ENCODE results near the gene SOBP. TPM values are rescaled to one million over a fixed set of nuclear protein-coding genes. Genes with fewer than 3 reads are reported as not detected.
A peak's percentile ranks its signal among the peaks of the same experiment; 100 is the strongest.

Gene SOBP
- total and polyA plus RNA-seq, 4 donors = 24.0 to 44.6 (median 37.0) TPM

- no peak overlapping the region for H3K27ac ChIP-seq (ENCODE audit: low read depth, low read length)
- H3K9me3 ChIP-seq (ENCODE audit: control insufficient read depth, insufficient read depth, low read length) = no peaks in the 10 kb centered on the region
- H3K4me3 ChIP-seq (ENCODE audit: low read depth, low read length) = no peak overlapping the region
- WGBS (ENCODE audit: insufficient coverage) = 5% methylated on average over 13 of the region's 15 CpGs
- H3K4me1 ChIP-seq (ENCODE audit: control insufficient read depth, insufficient read depth, low read length) = peaks cover 20% of the 10 kb centered on the region
- no peaks in the 10 kb centered on the region for H3K27me3 ChIP-seq (ENCODE audit: control insufficient read depth, insufficient read depth, low read length)
- H3K36me3 ChIP-seq (ENCODE audit: control insufficient read depth, insufficient read depth, low read length) = no peaks in the 10 kb centered on the region
- peak in 5 of 6 donors; percentile 74 to 97 (median 80) for DNase-seq (ENCODE audit: low read depth in 4 of 6, low spot score in 6 of 6)
These were observed 185.2 kb downstream of the SOBP start for GRCh38 chr6:107674995-107675738.

DNA sequence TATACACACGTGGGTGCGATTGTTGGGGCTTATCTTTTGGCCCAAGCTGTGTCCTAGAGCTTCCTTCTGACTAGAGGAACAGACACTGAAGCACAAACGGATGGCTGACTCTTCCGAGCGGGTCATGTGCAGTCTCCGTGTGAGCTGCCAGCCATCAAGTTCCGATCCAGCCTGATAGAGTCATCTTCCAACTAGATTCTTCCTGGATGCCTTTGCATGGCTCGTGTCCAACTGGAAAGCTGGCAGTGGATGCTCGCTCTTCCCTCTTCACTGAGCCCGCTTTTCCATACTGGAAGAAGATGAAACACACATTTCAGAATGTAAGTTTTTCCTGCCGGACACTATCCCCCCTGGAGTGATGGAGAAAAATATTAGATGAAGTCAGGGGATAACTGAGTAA, 186.1 kb downstream of the SOBP start:
- peak in 1 of 6 donors; percentile 74 for DNase-seq (ENCODE audit: low read depth in 4 of 6, low spot score in 6 of 6)
- Histone ChIP-seq H3K36me3 (ENCODE audit: control insufficient read depth, insufficient read depth, low read length) (no peaks in the 10 kb centered on the region), H3K27me3 (ENCODE audit: control insufficient read depth, insufficient read depth, low read length) (no peaks in the 10 kb centered on the region), H3K4me3 (ENCODE audit: low read depth, low read length) (no peak overlapping the region), H3K4me1 (ENCODE audit: control insufficient read depth, insufficient read depth, low read length) (peaks cover 11% of the 10 kb centered on the region), H3K27ac (ENCODE audit: low read depth, low read length) (no peak overlapping the region), H3K9me3 (ENCODE audit: control insufficient read depth, insufficient read depth, low read length) (no peaks in the 10 kb centered on the region)
- WGBS (ENCODE audit: insufficient coverage) = 65% methylated on average over 8 of the region's 11 CpGs

DNA sequence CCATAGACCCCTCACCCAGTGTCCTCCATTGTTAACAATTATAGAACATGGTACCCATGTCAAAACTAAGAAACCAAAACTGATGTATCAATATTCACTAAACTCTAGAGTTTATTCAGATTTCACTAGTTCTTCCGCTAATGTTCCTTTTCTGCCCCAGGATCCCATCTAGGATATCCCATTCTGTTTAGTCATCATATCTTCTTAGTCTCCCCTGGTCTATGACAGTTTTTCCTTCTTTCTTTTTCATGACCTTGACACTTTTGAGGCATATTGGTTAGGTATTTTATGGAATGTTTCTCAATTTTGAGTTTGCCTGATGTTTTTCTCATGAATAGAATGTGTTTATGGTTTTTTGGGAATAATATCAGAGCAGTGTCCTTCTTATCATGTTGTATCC, 187.5 kb downstream of the SOBP start:
- peaks cover 8% of the 10 kb centered on the region for H3K4me1 ChIP-seq (ENCODE audit: control insufficient read depth, insufficient read depth, low read length)
- H3K27ac ChIP-seq (ENCODE audit: low read depth, low read length) = no peak overlapping the region
- no peaks in the 10 kb centered on the region for H3K27me3 ChIP-seq (ENCODE audit: control insufficient read depth, insufficient read depth, low read length)
- DNase-seq (ENCODE audit: low read depth in 4 of 6, low spot score in 6 of 6) = no peak
- no peak overlapping the region for H3K4me3 ChIP-seq (ENCODE audit: low read depth, low read length)
- H3K36me3 ChIP-seq (ENCODE audit: control insufficient read depth, insufficient read depth, low read length) = no peaks in the 10 kb centered on the region
- H3K9me3 ChIP-seq (ENCODE audit: control insufficient read depth, insufficient read depth, low read length) = no peaks in the 10 kb centered on the region
- WGBS (ENCODE audit: insufficient coverage) = 100% methylated on average over 1 of the region's 1 CpG

GRCh38 chr6:107679457-107679856, 189.5 kb downstream of the SOBP start:
- DNase-seq (ENCODE audit: low read depth in 4 of 6, low spot score in 6 of 6) = no peak
- H3K27ac ChIP-seq (ENCODE audit: low read depth, low read length) = no peak overlapping the region

DNA sequence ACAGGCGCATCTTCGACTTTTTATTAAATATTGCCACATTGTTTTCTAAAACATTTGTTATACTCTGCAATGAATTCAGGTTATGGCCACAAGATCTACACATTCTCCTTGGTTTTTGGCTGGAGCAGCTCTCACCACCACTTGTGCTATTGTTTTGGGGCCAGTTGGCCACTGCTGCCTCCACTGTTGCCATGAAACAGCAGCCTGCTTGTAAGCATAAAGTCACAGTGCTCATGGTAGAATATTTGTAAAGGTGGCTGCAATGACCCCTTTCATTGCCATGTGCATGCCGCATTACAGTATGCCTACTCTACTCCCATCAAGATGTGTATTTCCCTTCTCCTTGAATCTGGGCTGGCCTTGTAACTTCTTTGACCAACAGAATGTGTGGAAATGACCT, 192.8 kb downstream of the SOBP start:
- Histone ChIP-seq H3K36me3 (ENCODE audit: control insufficient read depth, insufficient read depth, low read length) (no peaks in the 10 kb centered on the region), H3K27me3 (ENCODE audit: control insufficient read depth, insufficient read depth, low read length) (no peaks in the 10 kb centered on the region), H3K27ac (ENCODE audit: low read depth, low read length) (no peak overlapping the region), H3K4me1 (ENCODE audit: control insufficient read depth, insufficient read depth, low read length) (no peaks in the 10 kb centered on the region), H3K9me3 (ENCODE audit: control insufficient read depth, insufficient read depth, low read length) (peaks cover 6% of the 10 kb centered on the region), H3K4me3 (ENCODE audit: low read depth, low read length) (no peak overlapping the region)
- 100% methylated on average over 1 of the region's 3 CpGs for WGBS (ENCODE audit: insufficient coverage)
- DNase-seq (ENCODE audit: low read depth in 4 of 6, low spot score in 6 of 6) = no peak

More at GRCh38 chr6:107679457-107679856, 189.5 kb downstream of the SOBP start:
- Histone ChIP-seq H3K36me3 (ENCODE audit: control insufficient read depth, insufficient read depth, low read length) (no peaks in the 10 kb centered on the region), H3K4me3 (ENCODE audit: low read depth, low read length) (no peak overlapping the region), H3K4me1 (ENCODE audit: control insufficient read depth, insufficient read depth, low read length) (peaks cover 8% of the 10 kb centered on the region), H3K9me3 (ENCODE audit: control insufficient read depth, insufficient read depth, low read length) (peaks cover 3% of the 10 kb centered on the region), H3K27me3 (ENCODE audit: control insufficient read depth, insufficient read depth, low read length) (no peaks in the 10 kb centered on the region)
- 100% methylated on average over 1 of the region's 4 CpGs for WGBS (ENCODE audit: insufficient coverage)

DNA sequence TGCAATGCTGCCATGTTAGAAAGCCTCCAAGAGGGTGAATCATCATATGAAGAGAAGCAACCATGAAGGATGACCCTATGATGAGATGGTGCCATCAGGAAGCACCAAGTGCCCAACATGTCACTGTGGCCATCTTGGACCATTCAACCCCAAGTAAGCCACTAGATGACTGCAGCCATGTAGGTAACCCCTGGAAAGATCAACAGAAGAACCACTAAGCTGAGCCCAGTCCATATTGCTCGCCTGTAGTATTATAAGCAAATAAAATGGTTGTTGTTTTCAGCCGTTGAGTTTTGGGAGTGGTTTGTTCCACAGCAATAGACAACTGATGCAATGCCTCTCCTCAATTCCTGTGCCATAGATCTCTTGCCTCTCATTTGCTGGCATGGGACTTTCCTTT, 193.3 kb downstream of the SOBP start:
- Histone ChIP-seq H3K9me3 (ENCODE audit: control insufficient read depth, insufficient read depth, low read length) (peaks cover 6% of the 10 kb centered on the region), H3K36me3 (ENCODE audit: control insufficient read depth, insufficient read depth, low read length) (no peaks in the 10 kb centered on the region), H3K4me1 (ENCODE audit: control insufficient read depth, insufficient read depth, low read length) (no peaks in the 10 kb centered on the region), H3K27ac (ENCODE audit: low read depth, low read length) (no peak overlapping the region), H3K4me3 (ENCODE audit: low read depth, low read length) (no peak overlapping the region), H3K27me3 (ENCODE audit: control insufficient read depth, insufficient read depth, low read length) (no peaks in the 10 kb centered on the region)
- whole genome bisulfite sequencing (ENCODE audit: insufficient coverage) = 100% methylated on average over 1 of the region's 2 CpGs
- no peak for DNase-seq (ENCODE audit: low read depth in 4 of 6, low spot score in 6 of 6)

GRCh38 chr6:107684996-107685395, 195.1 kb downstream of the SOBP start:
- DNase-seq (ENCODE audit: low read depth in 4 of 6, low spot score in 6 of 6) = no peak
- no peaks in the 10 kb centered on the region for H3K27me3 ChIP-seq (ENCODE audit: control insufficient read depth, insufficient read depth, low read length)
- no peaks in the 10 kb centered on the region for H3K36me3 ChIP-seq (ENCODE audit: control insufficient read depth, insufficient read depth, low read length)
- no peak overlapping the region for H3K27ac ChIP-seq (ENCODE audit: low read depth, low read length)
- H3K4me1 ChIP-seq (ENCODE audit: control insufficient read depth, insufficient read depth, low read length) = peaks cover 6% of the 10 kb centered on the region
- peaks cover 6% of the 10 kb centered on the region for H3K9me3 ChIP-seq (ENCODE audit: control insufficient read depth, insufficient read depth, low read length)
- H3K4me3 ChIP-seq (ENCODE audit: low read depth, low read length) = no peak overlapping the region
- WGBS (ENCODE audit: insufficient coverage) = 100% methylated on average over 2 of the region's 2 CpGs

GRCh38 chr6:107689190-107689589, 199.3 kb downstream of the SOBP start:
- 91% methylated on average over 1 of the region's 3 CpGs for WGBS (ENCODE audit: insufficient coverage)
- DNase-seq (ENCODE audit: low read depth in 4 of 6, low spot score in 6 of 6) = no peak

GRCh38 chr6:107689951-107690642, 200.2 kb downstream of the SOBP start:
- Histone ChIP-seq H3K27me3 (ENCODE audit: control insufficient read depth, insufficient read depth, low read length) (no peaks in the 10 kb centered on the region), H3K9me3 (ENCODE audit: control insufficient read depth, insufficient read depth, low read length) (no peaks in the 10 kb centered on the region), H3K27ac (ENCODE audit: low read depth, low read length) (peak overlapping the region; percentile 58), H3K4me3 (ENCODE audit: low read depth, low read length) (no peak overlapping the region), H3K4me1 (ENCODE audit: control insufficient read depth, insufficient read depth, low read length) (peaks cover 17% of the 10 kb centered on the region), H3K36me3 (ENCODE audit: control insufficient read depth, insufficient read depth, low read length) (no peaks in the 10 kb centered on the region)
- peak in 1 of 6 donors; percentile 33 for DNase-seq (ENCODE audit: low read depth in 4 of 6, low spot score in 6 of 6)
- WGBS (ENCODE audit: insufficient coverage) = 33% methylated on average over 8 of the region's 13 CpGs

More at GRCh38 chr6:107689190-107689589, 199.3 kb downstream of the SOBP start:
- H3K4me3 ChIP-seq (ENCODE audit: low read depth, low read length) = no peak overlapping the region
- H3K27ac ChIP-seq (ENCODE audit: low read depth, low read length) = peak overlapping the region; percentile 45
- no peaks in the 10 kb centered on the region for H3K36me3 ChIP-seq (ENCODE audit: control insufficient read depth, insufficient read depth, low read length)
- H3K4me1 ChIP-seq (ENCODE audit: control insufficient read depth, insufficient read depth, low read length) = peaks cover 17% of the 10 kb centered on the region
- no peaks in the 10 kb centered on the region for H3K27me3 ChIP-seq (ENCODE audit: control insufficient read depth, insufficient read depth, low read length)
- peaks cover 2% of the 10 kb centered on the region for H3K9me3 ChIP-seq (ENCODE audit: control insufficient read depth, insufficient read depth, low read length)

Measured in spinal cord (tissue), 10 donors.